ENCODE data around the gene DPM1. TPM values are rescaled to one million over a fixed set of nuclear protein-coding genes. Genes with fewer than 3 reads are reported as not detected.
A peak's percentile ranks its signal among the peaks of the same experiment; 100 is the strongest.

DPM1 gene
- total RNA-seq, 1 experiment from 2014 or later, result 65.5 TPM

DNA sequence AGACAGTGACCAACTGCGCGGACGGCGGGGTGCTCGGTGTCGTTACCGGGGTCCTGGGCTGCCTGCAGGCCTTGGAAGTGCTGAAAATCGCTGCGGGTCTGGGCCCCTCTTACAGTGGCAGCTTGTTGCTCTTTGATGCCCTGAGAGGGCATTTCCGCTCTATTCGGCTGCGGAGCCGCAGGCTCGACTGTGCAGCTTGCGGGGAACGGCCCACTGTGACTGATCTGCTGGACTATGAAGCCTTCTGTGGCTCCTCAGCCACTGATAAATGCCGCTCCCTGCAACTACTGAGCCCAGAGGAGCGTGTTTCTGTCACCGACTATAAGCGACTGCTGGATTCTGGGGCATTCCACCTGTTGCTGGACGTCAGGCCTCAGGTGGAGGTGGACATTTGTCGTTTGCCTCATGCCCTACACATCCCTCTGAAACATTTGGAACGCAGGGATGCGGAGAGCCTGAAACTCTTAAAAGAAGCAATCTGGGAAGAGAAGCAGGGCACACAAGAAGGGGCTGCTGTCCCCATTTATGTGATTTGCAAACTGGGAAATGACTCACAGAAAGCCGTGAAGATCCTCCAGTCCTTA is 1.3 kb upstream of the DPM1 start:
- Histone ChIP-seq H4K20me1 (ENCODE audit: insufficient read depth) (peaks cover 12% of the 10 kb centered on the region; the same call in 1 of the 2 replicates), H3K4me1 (ENCODE audit: control insufficient read depth in 1 of 2, insufficient read depth in 2 of 2, low read length in 2 of 2) (peaks cover 14 to 19% of the 10 kb centered on the region in 2 experiments), H3K27me3 (ENCODE audit: insufficient read depth, low read length) (no peaks in the 10 kb centered on the region), H3K9me3 (ENCODE audit: control insufficient read depth in 1 of 2, insufficient read depth in 1 of 2, low read depth in 1 of 2, low read length in 2 of 2) (no peaks in the 10 kb centered on the region), H3K9ac (ENCODE audit: low read length) (peak overlapping the region; percentile 96), H2AFZ (ENCODE audit: low read depth, low read length, poor library complexity, severe bottlenecking) (no peak overlapping the region), H3K4me2 (ENCODE audit: low read length) (peak overlapping the region; percentile 82), H3K4me3 (replicated peaks in 1 of 2; ENCODE audit: low read depth in 1 of 2, low read length in 2 of 2) (peak overlapping the region; percentile 60 to 77), H3K36me3 (ENCODE audit: control insufficient read depth in 1 of 2, insufficient read depth in 2 of 2, low read length in 2 of 2) (peaks cover 0 to 7% of the 10 kb centered on the region in 2 experiments; a peak in 2 of 4 replicates), H3K79me2 (ENCODE audit: insufficient read depth, low read length) (peaks cover 69% of the 10 kb centered on the region), H3K27ac (ENCODE audit: low read depth, low read length) (peak overlapping the region; percentile 66), H3K9me2 (ENCODE audit: insufficient read depth) (no peaks in the 10 kb centered on the region)
- RAD21 ChIA-PET (ENCODE audit: low non-redundant PET in 1 of 2, low total read pairs in 2 of 2, uncharacterized antibody in 2 of 2, unreplicated experiment in 2 of 2), result no interaction called here
- BruUV-seq (replicated peaks), result no TSS peak
- POLR2A ChIA-PET, result no interaction called here
- TF ChIP-seq CTCF (IDR thresholded peaks at IDR 0.05 in 2 of 3, conservative IDR thresholded peaks at IDR 0.05 in 1 of 3; ENCODE audit: borderline replicate concordance in 1 of 3, insufficient read depth in 1 of 3, low read depth in 2 of 3, low read length in 2 of 3) (no peak), TCF7L2 (IDR thresholded peaks at IDR 0.05; ENCODE audit: borderline replicate concordance, extremely low read depth, insufficient read depth, insufficient read length) (no peak), EGR1 (IDR thresholded peaks at IDR 0.05; ENCODE audit: low read depth) (no peak), SIN3A (IDR thresholded peaks at IDR 0.05; ENCODE audit: low read depth) (no peak), FOSL1 (IDR thresholded peaks at IDR 0.05; ENCODE audit: low read depth) (no peak)
- TF ChIP-seq, protein P1, sequence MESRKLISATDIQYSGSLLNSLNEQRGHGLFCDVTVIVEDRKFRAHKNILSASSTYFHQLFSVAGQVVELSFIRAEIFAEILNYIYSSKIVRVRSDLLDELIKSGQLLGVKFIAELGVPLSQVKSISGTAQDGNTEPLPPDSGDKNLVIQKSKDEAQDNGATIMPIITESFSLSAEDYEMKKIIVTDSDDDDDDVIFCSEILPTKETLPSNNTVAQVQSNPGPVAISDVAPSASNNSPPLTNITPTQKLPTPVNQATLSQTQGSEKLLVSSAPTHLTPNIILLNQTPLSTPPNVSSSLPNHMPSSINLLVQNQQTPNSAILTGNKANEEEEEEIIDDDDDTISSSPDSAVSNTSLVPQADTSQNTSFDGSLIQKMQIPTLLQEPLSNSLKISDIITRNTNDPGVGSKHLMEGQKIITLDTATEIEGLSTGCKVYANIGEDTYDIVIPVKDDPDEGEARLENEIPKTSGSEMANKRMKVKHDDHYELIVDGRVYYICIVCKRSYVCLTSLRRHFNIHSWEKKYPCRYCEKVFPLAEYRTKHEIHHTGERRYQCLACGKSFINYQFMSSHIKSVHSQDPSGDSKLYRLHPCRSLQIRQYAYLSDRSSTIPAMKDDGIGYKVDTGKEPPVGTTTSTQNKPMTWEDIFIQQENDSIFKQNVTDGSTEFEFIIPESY (IDR thresholded peaks at IDR 0.05; ENCODE audit: extremely low read depth, insufficient replicate concordance, low read length), result no peak
- intact Hi-C loops (cut with micrococcal nuclease), result no loop called here
- no peak for DNase-seq (ENCODE audit: low read depth, low spot score)
- ATAC-seq, result no peak
- CTCF ChIA-PET, result no interaction called here

Measured in HCT116 (cell line).